NCI-H510A (cell line): Measurements from ENCODE around the gene LRP4.
A peak's percentile ranks its signal among the peaks of the same experiment; 100 is the strongest.

Source experiments
- DNase-seq: peaks from one replicate; lab custom pipeline; 2025; lab: John Stamatoyannopoulos, UW

LRP4 gene

DNA sequence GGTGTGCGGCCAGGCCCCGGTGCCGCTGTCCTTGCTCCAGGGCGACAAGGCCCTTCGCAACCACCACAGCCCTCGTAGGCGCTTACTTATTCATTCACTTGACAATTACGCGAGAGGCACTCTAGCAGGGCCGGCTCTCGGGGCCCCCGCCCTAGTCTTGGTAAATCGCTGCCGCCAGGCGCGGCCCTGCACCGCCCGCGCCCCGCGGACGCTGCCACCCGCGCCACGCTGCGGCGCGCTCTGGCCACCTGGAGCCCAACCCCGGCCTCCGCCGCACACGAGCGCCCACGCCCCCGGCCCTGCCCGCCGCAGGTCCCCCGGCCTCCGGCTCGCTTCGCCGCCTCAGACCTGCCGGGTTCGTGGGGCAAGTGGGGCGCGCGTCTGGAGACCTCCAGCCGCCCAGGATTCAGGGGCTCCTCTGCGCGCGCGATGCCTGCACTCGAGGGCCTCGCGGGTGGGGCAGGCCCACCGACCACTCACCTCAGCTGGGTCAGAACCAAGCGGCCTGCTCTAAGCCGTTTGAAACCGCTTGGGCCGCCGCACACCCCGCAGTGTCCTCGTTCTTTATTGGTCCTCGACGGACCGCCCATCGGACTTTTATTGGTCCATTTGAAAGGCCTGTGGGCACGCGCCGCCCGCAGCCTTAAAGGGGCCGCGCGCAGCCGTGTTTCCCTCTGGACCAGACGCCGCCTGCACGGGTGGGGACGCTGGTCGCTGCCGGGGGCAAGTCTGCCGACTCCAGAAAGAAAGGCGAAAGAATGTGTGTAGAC lies 72.4 kb downstream of the LRP4 start, which contains the start of gene CKAP5:
Gene CKAP5 (minus strand): TSS at position 541 of the 770 bp plus-strand sequence. CDS start 25,049 bp downstream, outside the sequence.
- DNase-seq, result peak; percentile 15

DNA sequence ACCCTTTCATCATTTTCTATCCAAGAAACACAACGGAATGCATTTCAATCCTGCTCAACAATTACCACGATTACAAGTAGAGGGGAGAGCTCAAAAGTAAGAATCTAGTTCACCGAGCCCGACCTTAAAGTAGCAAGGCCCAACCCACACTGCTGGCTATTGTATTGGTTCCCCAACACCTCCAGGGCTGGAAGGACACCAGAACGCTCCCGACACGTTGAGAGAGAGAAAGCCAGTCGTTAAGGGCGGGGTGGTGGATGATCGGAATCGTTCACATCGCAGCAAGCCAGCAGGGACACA lies 73.0 kb downstream of the LRP4 start:
- DNase-seq, result no peak

DNA sequence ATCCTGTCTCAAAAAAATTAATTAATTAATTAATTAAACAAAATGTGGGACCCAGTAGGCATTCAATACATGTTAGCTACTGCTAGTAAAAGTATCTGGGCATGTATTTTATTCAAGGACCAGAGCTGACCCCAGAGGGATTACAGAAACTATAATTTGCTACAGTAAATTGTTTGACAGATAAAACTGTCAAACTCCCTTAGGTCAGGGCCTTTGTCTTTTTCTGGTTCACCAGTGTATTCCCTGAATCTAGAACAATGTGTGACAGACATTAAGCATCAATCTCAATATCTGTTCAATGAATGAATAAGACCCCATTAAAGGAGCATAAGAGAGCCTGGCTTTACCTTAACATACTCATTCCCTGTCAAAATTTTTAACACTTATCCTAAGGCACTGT lies 78.2 kb downstream of the LRP4 start:
- DNase-seq, result no peak

DNA sequence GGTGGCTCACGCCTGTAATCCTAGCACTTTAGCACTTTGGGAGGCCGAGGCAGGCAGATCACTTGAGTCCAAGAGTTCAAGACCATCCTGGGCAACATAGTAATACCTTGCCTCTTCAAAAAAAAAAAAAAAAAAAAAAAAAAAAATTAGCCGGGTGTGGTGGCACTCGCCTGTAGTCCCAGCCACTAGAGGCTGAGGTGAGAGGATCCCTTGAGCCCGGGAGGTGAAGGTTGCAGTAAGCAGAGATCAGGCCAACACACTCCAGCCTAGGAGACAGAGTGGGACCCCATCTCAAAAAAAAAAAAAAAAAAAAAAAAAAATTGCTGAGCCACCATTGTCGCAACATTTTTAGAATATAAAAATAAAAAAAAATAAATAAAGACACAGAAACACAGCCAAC lies 79.8 kb downstream of the LRP4 start:
- no peak for DNase-seq

DNA sequence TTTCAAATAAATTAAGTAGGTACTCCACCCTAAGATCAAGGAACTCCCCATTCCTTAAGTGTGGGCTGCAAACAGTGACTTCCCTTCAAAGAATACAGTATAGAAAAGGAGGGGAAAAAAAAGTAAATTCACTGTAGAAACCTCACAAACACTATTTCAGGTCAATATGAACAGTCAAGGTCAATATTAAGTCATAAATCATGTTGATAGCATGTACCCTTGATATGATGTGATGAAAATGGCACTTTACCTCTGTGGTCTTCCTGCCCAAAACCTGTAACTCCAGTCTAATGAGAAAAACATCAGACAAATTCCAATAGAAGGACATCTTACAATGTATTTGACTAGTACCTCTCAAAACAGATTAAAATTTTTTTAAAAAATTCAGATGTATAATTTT lies 80.5 kb downstream of the LRP4 start:
- no peak for DNase-seq

DNA sequence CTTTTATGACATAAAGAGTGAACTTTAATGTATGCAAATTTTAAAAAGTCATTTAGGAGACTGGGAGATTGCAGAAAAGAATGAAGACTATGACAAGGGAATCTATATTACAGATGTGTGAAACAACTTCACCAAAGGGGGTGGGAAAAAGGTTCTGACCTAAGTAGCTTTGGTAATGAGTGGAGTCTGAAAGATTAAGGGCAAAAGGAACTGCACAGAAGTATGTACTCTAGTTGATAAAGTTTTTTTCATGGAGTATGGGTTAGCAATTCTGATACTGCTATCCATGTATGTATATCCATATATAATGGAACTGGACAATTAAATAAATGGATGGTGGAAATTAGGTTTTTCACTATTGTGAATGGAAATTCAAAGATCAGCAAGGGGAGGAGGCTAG lies 81.5 kb downstream of the LRP4 start:
- no peak for DNase-seq

DNA sequence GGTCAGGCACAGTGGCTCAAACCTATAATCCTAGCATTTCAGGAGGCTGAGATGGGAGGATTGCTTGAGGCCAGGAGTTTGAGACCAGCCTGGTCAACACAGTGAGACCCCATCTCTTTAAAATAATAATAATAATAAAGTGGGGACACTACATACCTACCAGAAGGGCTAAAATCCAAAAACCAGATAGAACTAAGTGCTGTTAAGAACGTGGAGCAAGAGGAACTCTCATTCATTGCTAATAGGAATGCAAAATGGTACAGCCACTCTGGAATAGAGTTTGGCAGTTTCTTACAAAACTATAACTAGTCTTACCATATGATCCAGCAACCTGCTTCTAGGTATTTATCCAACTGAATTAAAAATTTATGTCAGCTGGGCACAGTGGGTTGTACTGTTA lies 81.9 kb downstream of the LRP4 start:
- DNase-seq, result no peak

DNA sequence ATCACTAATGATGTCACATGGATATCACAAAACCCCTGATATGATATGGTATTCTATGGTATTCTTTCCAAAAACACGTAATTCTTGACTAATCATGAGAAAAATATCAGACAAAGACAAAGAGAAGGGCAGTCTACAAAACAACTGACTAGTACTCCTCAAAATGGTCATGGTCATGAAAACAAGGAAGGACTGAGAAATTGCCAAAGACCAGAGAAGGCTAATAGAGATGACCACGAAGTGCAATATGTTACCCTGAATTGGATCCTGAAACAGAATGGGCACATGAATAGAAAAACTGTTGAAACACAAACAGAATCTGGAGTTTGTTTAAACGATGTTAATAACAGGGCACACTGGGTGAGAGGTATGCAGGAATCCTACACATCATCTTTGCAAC lies 82.5 kb downstream of the LRP4 start:
- no peak for DNase-seq

DNA sequence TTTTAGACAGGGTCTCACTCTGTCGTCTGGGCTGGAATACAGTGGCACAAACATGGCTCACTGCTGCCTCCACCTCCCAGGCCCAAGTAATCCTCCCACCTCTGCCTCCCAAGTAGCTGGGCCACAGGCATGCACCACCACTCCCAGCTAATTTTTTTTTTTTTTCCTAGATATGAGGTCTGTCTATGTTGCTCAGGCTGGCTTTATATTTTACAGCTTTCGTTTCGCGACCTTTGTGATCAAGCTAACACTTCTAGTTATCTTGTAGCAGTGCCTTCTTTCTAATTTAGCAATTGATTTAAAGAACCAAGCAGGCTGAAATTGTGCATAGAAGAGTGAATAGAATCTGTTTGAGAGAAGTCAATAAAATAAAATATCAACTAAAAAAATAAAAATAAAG lies 83.5 kb downstream of the LRP4 start:
- DNase-seq, result no peak

DNA sequence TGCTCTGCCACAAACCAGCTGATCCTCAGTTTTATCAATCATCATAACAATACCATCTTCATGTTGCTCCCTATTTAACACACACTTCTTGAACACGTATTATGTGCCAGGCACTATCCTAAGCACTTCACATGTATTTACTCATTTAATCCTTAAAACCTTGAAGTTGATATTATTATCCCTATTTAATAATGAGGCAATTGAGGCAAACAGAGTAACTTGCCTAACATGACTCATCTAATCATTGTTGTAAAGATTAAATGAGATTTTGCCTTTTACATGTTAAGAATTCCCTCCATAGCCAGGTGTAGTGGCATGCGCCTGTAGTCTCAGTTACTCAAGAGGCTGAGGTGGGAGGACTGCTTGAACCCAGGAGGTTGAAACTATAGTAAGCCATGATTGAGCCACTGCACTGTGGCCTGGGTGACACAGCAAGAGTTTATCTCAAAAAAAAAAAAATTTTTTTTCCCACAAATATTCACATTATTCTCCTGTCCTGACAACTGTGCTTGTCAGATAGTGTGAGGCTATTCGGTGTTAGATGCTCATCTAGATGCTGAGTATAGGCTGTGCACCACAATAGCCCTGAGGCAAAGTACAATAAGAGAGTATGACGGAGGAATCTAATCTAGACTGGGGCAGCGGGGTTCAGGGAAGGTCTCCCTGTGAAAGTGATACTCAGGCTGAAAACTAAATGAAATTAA lies 85.7 kb downstream of the LRP4 start:
- DNase-seq, result no peak

DNA sequence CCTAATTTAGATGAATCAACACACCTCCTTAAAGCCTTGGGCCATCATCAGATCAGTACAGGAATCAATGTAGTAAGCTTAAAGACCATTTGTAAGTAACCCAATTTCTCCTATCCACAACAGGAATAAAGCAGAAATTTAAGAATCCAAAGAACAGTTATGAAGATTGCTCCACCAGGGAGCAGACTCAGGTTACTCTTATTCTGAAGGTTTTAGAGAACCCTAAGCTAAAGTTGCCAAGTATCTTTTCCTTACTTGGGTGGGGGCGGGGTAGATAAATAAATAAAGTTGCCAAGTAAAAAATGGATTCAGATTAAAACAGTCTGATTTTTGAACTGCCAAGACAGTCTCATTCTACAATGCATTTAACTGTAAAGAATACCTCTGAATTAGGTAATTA lies 90.4 kb downstream of the LRP4 start:
- no peak for DNase-seq

DNA sequence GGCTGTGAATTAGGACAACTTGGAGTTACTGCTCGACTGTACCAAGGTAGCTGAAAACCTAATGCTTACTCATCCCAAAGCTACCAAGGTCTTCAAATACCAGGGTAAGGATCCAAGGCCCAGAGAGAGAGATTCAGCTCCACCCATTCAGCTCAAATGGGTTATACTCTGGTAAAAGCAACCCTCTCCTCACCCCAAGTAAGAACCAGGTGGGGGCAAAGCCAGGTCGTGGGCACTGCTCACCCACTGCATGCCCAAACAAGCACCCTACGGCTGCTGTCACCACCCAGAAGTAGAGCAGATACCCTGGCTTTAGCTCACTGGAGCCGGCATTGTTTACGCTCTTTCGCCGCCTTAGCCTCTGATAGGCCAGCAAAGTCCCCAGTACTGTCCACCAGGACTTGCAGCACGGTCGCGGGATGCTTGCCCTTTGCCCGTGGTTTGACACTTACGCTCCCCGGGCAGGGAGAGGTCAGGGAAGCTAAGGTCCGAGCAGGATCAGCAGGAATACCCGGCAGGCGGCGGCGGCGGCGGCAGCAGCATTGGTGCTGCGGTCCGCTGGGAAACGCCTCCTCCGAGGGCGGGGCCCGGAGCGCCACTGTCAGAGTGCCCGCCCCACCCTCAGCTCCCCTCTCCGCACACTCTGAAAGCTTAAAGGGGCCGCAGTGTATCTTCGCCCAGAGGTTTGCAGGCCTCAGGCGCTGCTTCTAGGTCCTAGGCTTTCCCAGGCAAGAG lies 91.9 kb downstream of the LRP4 start:
- DNase-seq, result peak; percentile 21

DNA sequence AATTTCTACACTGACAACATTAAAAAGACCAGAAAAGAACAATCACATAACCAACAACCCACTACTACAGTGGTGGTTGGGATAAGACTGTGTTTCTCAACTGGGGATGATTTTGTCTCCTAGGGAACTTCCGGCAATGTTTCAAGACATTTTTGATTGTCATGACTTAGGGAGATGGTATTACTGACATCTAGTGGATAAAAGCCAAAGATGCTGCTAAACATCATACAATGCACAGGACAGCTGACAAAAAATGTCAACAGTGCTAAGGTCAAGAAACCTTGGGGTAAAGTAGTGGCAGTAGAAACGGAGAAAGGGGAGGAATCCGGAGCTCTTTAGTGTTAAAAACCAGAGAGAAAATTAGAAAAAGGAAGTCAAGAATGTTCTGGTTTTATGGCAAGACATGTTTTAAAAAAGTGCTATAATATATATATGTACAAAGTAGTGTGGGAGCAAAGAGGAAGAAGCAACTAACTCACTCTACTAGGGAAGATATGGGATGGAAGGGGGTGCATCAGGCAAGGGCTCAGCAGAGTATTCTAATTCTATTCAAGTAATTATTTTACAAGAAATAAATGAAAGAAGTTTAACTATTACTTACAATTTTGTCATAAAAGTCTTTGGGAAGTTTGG lies 109.4 kb downstream of the LRP4 start:
- DNase-seq, result no peak
